Measurements from ENCODE around the gene SPARCL1.

GRCh38 chr4:87462102-87462501 lies 67.1 kb downstream of the SPARCL1 start:
- TF ChIP-seq CTCF (tag by site-specific recombination; IDR thresholded peaks at IDR 0.05), result no peak
- no peak for TF ChIP-seq ZNF768 (tag by site-specific recombination; IDR thresholded peaks at IDR 0.05)
- TF ChIP-seq MZF1 (tag by site-specific recombination; IDR thresholded peaks at IDR 0.05; ENCODE audit: borderline replicate concordance), result no peak
- TF ChIP-seq PBX3 (CRISPR knock-in tag; IDR thresholded peaks at IDR 0.05), result no peak
- no peak for TF ChIP-seq ZNF350 (tag by site-specific recombination; IDR thresholded peaks at IDR 0.05)
- no peak for TF ChIP-seq ZNF292 (tag by site-specific recombination; IDR thresholded peaks at IDR 0.05; ENCODE audit: borderline replicate concordance, low read depth)
- no peak for TF ChIP-seq ZNF274 (IDR thresholded peaks at IDR 0.05; ENCODE audit: low read length)
- no peak for TF ChIP-seq ZNF274 (tag by site-specific recombination; IDR thresholded peaks at IDR 0.05; ENCODE audit: borderline replicate concordance)
- TF ChIP-seq TRIM28 (IDR thresholded peaks at IDR 0.05; ENCODE audit: borderline replicate concordance, low read length), result no peak

Data from HEK293 (cell line).